ENCODE data around the gene RHBG.

Gene RHBG

GRCh38 chr1:156382561-156382960 is 13.6 kb downstream of the RHBG start:
- Mint-ChIP-seq H3K4me1 (no peaks in the 10 kb centered on the region), H3K27me3 (ENCODE audit: low read depth) (peaks cover 35% of the 10 kb centered on the region), H3K27ac (no peak overlapping the region), H3K9me3 (no peaks in the 10 kb centered on the region), H3K36me3 (ENCODE audit: low read depth) (no peaks in the 10 kb centered on the region), H3K4me3 (no peak overlapping the region)
- TF ChIP-seq CTCF (IDR thresholded peaks at IDR 0.05; ENCODE audit: unreplicated experiment in 3 of 3) = no peak

GRCh38 chr1:156383023-156383422 is 14.0 kb downstream of the RHBG start:
- H3K4me3 Mint-ChIP-seq = no peak overlapping the region
- TF ChIP-seq CTCF (IDR thresholded peaks at IDR 0.05; ENCODE audit: unreplicated experiment in 3 of 3) = peak; percentile 75 to 86 (median 77)
- H3K27me3 Mint-ChIP-seq (ENCODE audit: low read depth) = peaks cover 40% of the 10 kb centered on the region
- H3K36me3 Mint-ChIP-seq (ENCODE audit: low read depth) = no peaks in the 10 kb centered on the region
- H3K9me3 Mint-ChIP-seq = no peaks in the 10 kb centered on the region
- H3K4me1 Mint-ChIP-seq = no peaks in the 10 kb centered on the region
- no peak overlapping the region for H3K27ac Mint-ChIP-seq

- Mint-ChIP-seq H3K9me3 (no peaks in the 10 kb centered on the region), H3K27me3 (ENCODE audit: low read depth) (peaks cover 50% of the 10 kb centered on the region), H3K4me3 (no peak overlapping the region), H3K27ac (no peak overlapping the region), H3K36me3 (ENCODE audit: low read depth) (no peaks in the 10 kb centered on the region), H3K4me1 (no peaks in the 10 kb centered on the region)
- TF ChIP-seq CTCF (IDR thresholded peaks at IDR 0.05; ENCODE audit: unreplicated experiment in 3 of 3) = no peak
Measured at GRCh38 chr1:156384007-156384406, 15.0 kb downstream of the RHBG start.

- Mint-ChIP-seq H3K27me3 (ENCODE audit: low read depth) (peaks cover 56% of the 10 kb centered on the region), H3K36me3 (ENCODE audit: low read depth) (no peaks in the 10 kb centered on the region), H3K4me3 (no peak overlapping the region)
Measured at GRCh38 chr1:156384658-156385057, 15.6 kb downstream of the RHBG start.

GRCh38 chr1:156385534-156386031 is 16.6 kb downstream of the RHBG start:
- Mint-ChIP-seq H3K27me3 (ENCODE audit: low read depth) (peaks cover 65% of the 10 kb centered on the region), H3K27ac (no peak overlapping the region), H3K9me3 (no peaks in the 10 kb centered on the region), H3K4me3 (peak overlapping the region in 1 of 3 experiments; percentile 18), H3K36me3 (ENCODE audit: low read depth) (no peaks in the 10 kb centered on the region), H3K4me1 (no peaks in the 10 kb centered on the region)
- TF ChIP-seq CTCF (IDR thresholded peaks at IDR 0.05; ENCODE audit: unreplicated experiment in 3 of 3) = peak; percentile 81 to 90 (median 82)

More at GRCh38 chr1:156384658-156385057, 15.6 kb downstream of the RHBG start:
- no peak for TF ChIP-seq CTCF (IDR thresholded peaks at IDR 0.05; ENCODE audit: unreplicated experiment in 3 of 3)
- Mint-ChIP-seq H3K4me1 (no peaks in the 10 kb centered on the region), H3K27ac (no peak overlapping the region), H3K9me3 (no peaks in the 10 kb centered on the region)

- peaks cover 69% of the 10 kb centered on the region for H3K27me3 Mint-ChIP-seq (ENCODE audit: low read depth)
- no peaks in the 10 kb centered on the region for H3K36me3 Mint-ChIP-seq (ENCODE audit: low read depth)
- H3K9me3 Mint-ChIP-seq = no peaks in the 10 kb centered on the region
- TF ChIP-seq CTCF (IDR thresholded peaks at IDR 0.05; ENCODE audit: unreplicated experiment in 3 of 3) = no peak
- H3K27ac Mint-ChIP-seq = no peak overlapping the region
- no peaks in the 10 kb centered on the region for H3K4me1 Mint-ChIP-seq
- H3K4me3 Mint-ChIP-seq = no peak overlapping the region
Measured at GRCh38 chr1:156386134-156386901, 17.3 kb downstream of the RHBG start.
